Urothelium cell line (cell line): Measurements from ENCODE around the gene CNTNAP2.

Experiments used
- DNase-seq: peaks from one replicate; pipeline ENCODE4 v3.0.0; 2011; ENCODE audit warnings: low spot score, mixed read lengths
- FAIRE-seq: peaks from 2 replicates; lab custom pipeline; 2011; peaks lifted over from hg19 to GRCh38; lab: Jason Lieb, UNC

The CNTNAP2 gene

DNA sequence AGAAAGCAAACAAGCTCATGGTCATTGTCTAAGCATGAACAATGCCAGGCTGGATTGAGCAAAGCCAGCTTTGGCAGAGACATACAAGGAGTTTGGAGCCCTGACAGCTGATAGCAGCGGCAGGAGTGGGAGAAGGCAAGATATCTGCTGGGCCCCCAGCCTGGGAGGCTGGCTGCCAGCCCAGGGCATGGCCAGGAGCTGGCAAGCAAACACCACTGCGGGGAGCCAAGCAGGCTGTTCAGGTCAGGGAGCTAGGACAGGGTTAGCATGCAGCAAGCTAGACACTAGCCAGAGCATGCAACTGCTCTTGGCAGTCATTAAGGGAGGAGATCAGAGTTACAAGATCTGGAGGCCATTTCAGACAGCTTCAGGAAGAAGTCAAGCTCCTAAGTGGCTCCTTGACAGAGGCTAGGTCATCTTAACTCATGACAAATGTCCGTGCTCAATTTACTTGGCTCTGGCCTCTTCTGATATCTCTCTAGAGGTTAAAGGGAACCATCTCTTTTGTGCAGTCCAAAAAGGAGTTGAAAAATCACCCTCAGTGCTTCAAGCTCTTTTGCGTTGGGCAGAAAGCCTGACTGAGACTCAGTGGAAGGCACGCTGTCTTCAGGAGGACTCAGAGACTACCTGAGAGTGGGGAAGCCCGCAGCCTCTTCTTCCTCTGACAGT is 2037.1 kb downstream of the CNTNAP2 start:
- no peak for DNase-seq
- FAIRE-seq: no peak

GRCh38 chr7:148155000-148155399 is 2038.4 kb downstream of the CNTNAP2 start:
- no peak for DNase-seq
- no peak for FAIRE-seq

GRCh38 chr7:148155826-148156225 is 2039.2 kb downstream of the CNTNAP2 start:
- FAIRE-seq: no peak
- no peak for DNase-seq

DNA sequence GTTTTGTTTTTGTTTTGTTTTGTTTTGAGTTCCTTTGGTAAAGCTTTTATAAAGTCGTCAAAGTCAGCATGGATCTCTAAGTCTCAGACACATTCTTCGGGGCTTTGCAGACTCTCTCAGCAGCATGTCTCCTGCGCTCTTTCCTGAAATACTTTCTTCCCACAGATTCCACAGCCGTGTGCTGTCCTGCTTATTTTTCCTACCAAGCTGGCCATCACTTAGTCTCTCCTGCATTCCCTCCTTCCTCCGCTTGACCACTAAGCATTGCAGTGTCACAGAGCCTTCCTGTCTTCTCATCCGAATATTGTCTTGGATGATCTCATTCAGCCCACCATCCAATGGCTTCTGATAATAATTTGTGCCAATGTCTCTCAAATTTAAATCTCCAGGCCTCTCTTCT is 2039.6 kb downstream of the CNTNAP2 start:
- no peak for DNase-seq

GRCh38 chr7:148159331-148159730 is 2042.7 kb downstream of the CNTNAP2 start:
- no peak for DNase-seq
- FAIRE-seq: no peak

More for the DNA sequence above, 2039.6 kb downstream of the CNTNAP2 start:
- FAIRE-seq: no peak

GRCh38 chr7:148161776-148162175 is 2045.2 kb downstream of the CNTNAP2 start:
- FAIRE-seq (no peak), DNase-seq (no peak)

- no peak for DNase-seq
- FAIRE-seq: no peak
Observed at GRCh38 chr7:148162808-148163207, 2046.2 kb downstream of the CNTNAP2 start.

- no peak for FAIRE-seq
- DNase-seq: no peak
Observed at GRCh38 chr7:148163246-148163645, 2046.6 kb downstream of the CNTNAP2 start.

GRCh38 chr7:148172920-148173319 is 2056.3 kb downstream of the CNTNAP2 start:
- FAIRE-seq: no peak

GRCh38 chr7:148173369-148173768 is 2056.8 kb downstream of the CNTNAP2 start:
- FAIRE-seq (no peak), DNase-seq (no peak)

More at GRCh38 chr7:148172920-148173319, 2056.3 kb downstream of the CNTNAP2 start:
- no peak for DNase-seq

- DNase-seq: no peak
- no peak for FAIRE-seq
Observed at GRCh38 chr7:148174376-148174775, 2057.8 kb downstream of the CNTNAP2 start.

GRCh38 chr7:148175512-148175911 is 2058.9 kb downstream of the CNTNAP2 start:
- DNase-seq (no peak), FAIRE-seq (no peak)

DNA sequence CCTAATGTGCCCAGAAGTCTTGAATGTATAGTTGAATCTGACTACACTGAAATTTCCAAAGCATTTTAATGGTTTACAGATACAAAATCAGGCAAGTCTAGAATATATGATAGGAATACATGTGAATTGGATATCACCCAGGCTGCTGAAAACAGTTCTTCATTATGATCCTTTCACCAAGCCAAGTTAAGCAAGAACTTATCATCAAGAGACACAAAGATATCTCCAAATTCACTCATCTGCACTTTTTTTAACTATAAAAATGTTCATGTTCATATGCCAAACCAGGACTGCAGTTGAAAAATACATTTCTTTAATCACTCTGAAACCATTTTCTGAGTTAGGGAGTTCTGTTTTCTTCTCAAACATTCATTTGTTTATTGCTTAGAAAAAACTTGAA is 2061.4 kb downstream of the CNTNAP2 start:
- DNase-seq (no peak), FAIRE-seq (no peak)

GRCh38 chr7:148180075-148180474 is 2063.5 kb downstream of the CNTNAP2 start:
- DNase-seq (no peak), FAIRE-seq (no peak)

DNA sequence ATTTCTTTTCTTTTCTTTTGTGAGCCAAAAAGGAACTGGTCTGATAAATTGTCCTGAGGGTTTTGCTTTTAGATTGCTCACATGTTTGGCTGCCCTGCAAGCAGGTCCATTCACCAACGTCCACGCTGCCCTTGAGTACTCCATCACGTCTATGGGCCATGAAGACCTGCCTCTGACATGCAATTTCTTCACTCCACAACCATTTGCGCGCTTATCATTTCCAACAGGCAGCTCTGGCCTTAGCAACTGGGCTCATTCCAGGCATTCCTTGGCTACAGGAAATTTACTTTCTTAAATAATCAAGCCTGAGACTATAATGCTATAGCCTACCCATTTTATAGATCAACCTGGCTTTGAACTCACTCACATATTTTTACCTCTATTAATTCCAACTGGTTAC is 2065.7 kb downstream of the CNTNAP2 start:
- DNase-seq (no peak), FAIRE-seq (no peak)

GRCh38 chr7:148185041-148185440 is 2068.4 kb downstream of the CNTNAP2 start:
- no peak for FAIRE-seq
- peak; percentile 1 for DNase-seq

GRCh38 chr7:148187471-148187870 is 2070.9 kb downstream of the CNTNAP2 start:
- no peak for FAIRE-seq
- DNase-seq: no peak

- DNase-seq: no peak
Observed at GRCh38 chr7:148191391-148192065, 2074.9 kb downstream of the CNTNAP2 start.

DNA sequence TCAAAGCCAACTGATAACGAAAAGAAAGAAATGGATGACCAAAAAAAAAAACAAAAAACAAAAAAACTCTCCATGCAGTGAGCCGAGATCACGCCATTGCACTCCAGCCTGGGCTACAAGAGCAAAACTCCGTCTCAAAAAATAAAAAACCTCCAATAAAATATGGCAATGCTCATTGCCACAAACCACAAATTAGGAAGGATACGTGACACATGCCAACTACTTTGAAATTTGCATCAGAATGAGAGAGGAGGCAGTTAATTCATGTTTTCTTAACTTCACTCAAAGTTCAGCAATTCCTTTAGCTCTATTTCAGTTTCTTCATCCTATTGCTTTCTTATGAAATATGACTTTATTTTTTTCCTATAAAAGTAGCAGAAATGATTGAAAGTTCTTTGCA is 2075.9 kb downstream of the CNTNAP2 start:
- no peak for DNase-seq
- FAIRE-seq: no peak

More at GRCh38 chr7:148191391-148192065, 2074.9 kb downstream of the CNTNAP2 start:
- FAIRE-seq: no peak

GRCh38 chr7:148201992-148202391 is 2085.4 kb downstream of the CNTNAP2 start:
- no peak for DNase-seq
- FAIRE-seq: no peak

DNA sequence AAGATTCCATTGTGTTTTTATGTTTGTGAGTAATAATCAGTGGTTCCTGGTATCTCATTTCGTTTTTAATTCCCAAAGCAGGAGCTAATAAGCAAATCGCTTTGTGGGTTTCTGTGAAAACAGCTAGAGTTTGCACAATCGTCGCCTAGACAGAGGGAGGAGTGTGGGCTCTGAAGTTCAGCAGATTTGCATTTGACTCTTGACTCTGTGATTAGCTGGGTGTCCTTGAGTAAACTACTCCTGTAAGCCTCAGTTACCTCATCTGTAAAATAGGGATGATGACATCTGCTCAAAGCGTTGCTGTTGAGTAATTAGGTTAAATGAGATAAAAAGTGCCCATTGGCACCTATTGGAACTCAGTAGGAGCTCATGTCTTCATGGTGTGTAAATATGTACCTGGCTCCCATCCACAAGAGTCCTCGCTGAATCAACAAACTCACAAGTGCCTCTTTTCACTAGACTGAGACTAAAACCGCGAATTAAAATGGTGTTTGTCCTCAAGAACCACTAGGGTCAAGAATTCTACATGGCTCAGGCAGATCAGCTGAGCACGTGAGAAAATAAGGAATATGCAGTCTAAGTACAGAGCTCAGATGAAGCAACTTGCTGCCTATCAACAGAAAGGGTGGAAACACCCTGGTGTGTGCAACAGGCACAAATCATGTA is 2088.2 kb downstream of the CNTNAP2 start:
- no peak for FAIRE-seq
- DNase-seq: no peak

GRCh38 chr7:148209643-148210190 is 2093.1 kb downstream of the CNTNAP2 start:
- DNase-seq (no peak), FAIRE-seq (no peak)
